SH-SY5Y (cell line): Measurements from ENCODE around the gene TMEM44.

Experiments
- GATA2 ChIP-seq: IDR thresholded peaks from 2 replicates; pipeline ENCODE4 v1.6.1; 2011; ENCODE audit warnings: mild to moderate bottlenecking, low read depth, low read length
- GATA3 ChIP-seq: IDR thresholded peaks from 2 replicates; pipeline ENCODE4 v1.6.1; 2011; ENCODE audit warnings: low read depth, mild to moderate bottlenecking, low read length, moderate library complexity

GRCh38 chr3:194654443-194654842, 21.2 kb upstream of the TMEM44 start:
- TF ChIP-seq GATA2 (no peak), GATA3 (no peak)
